ENCODE results near the gene ZNF438. TPM values are rescaled to one million over a fixed set of nuclear protein-coding genes. Genes with fewer than 3 reads are reported as not detected.

Gene ZNF438
- total and polyA plus RNA-seq, 2 of the 13 experiments (the other 11 are each of a cell fraction or from before 2014, with no cell fraction given), result 0.75 to 0.83 TPM

GRCh38 chr10:30804478-30805055, 227.1 kb downstream of the ZNF438 start:
- no peak for ATAC-seq

More at GRCh38 chr10:30804478-30805055, 227.1 kb downstream of the ZNF438 start:
- CTCF ChIA-PET (ENCODE audit: low intra/inter-chr PET ratio, low total read pairs), result no interaction called here
- no peak overlapping the region for H2AFZ ChIP-seq (ENCODE audit: low read length)
- no peak for FAIRE-seq
- POLR2A ChIA-PET, result no interaction called here
- DNase-seq (ENCODE audit: low spot score), result no peak
- H4K20me1 ChIP-seq (ENCODE audit: insufficient read depth, low read length), result no peaks in the 10 kb centered on the region
- BruUV-seq (replicated peaks), result no TSS peak
- H3K4me2 ChIP-seq (ENCODE audit: low read depth, low read length), result no peak overlapping the region
- 33% methylated on average over 7 of the region's 7 CpGs for WGBS (ENCODE audit: low lambda C conversion rate)
- no peaks in the 10 kb centered on the region for H3K36me3 ChIP-seq (replicated peaks in 1 of 2; ENCODE audit: control insufficient read depth in 1 of 2, insufficient read depth in 2 of 2, low read length in 2 of 2)
- H3K9me3 ChIP-seq (ENCODE audit: low read length), result no peaks in the 10 kb centered on the region
- no peaks in the 10 kb centered on the region for H3K79me2 ChIP-seq (ENCODE audit: insufficient read depth, low read length)
- TF ChIP-seq ZUFSP (CRISPR knock-in tag; IDR thresholded peaks at IDR 0.05; ENCODE audit: borderline replicate concordance), result no peak
- TF ChIP-seq MIXL1 (CRISPR knock-in tag; IDR thresholded peaks at IDR 0.05), result no peak
- TF ChIP-seq RBAK (CRISPR knock-in tag; IDR thresholded peaks at IDR 0.05), result no peak
- no peak for TF ChIP-seq JUND (CRISPR knock-in tag; IDR thresholded peaks at IDR 0.05)
- no peak for TF ChIP-seq RELA (CRISPR knock-in tag; IDR thresholded peaks at IDR 0.05)
- no peak for TF ChIP-seq CBX2 (IDR thresholded peaks at IDR 0.05; ENCODE audit: low read depth, low read length)
- TF ChIP-seq CBX2 (CRISPR knock-in tag; IDR thresholded peaks at IDR 0.05; ENCODE audit: low read depth), result no peak
- TF ChIP-seq U2AF1 (optimal IDR thresholded peaks at IDR 0.05; ENCODE audit: low read depth, low read length), result no peak
- TF ChIP-seq SIX1 (CRISPR knock-in tag; IDR thresholded peaks at IDR 0.05; ENCODE audit: borderline replicate concordance), result no peak
- no peak for TF ChIP-seq SMARCC2 (IDR thresholded peaks at IDR 0.05)
- H3K9ac ChIP-seq (ENCODE audit: insufficient read depth, low read depth, low read length), result no peak overlapping the region
- intact Hi-C loops (cut with micrococcal nuclease; ENCODE audit: unreplicated experiment) (loop anchor here (5.0 kb wide), 1 partner anchor 403 kb away; no protein-coding TSS in a partner anchor), in situ Hi-C loops (cut with HindIII; ENCODE audit: extremely low pct_ligation_motif_present, low pct_unique_long_range_greater_than_20kb) (no loop called here)
- H3K27me3 ChIP-seq (ENCODE audit: control insufficient read depth in 1 of 2, insufficient read depth in 2 of 2, low read length in 2 of 2), result peaks cover 5 to 17% of the 10 kb centered on the region in 2 experiments; a peak in 3 of 5 replicates
- H3K4me1 ChIP-seq (ENCODE audit: insufficient read depth, low read length), result no peaks in the 10 kb centered on the region
- H3K27ac ChIP-seq (ENCODE audit: extremely low read length, insufficient read depth, low read length), result no peak overlapping the region
- H3K4me3 ChIP-seq (replicated peaks in 1 of 3; ENCODE audit: insufficient read depth in 1 of 3, low read depth in 2 of 3, low read length in 3 of 3), result no peak overlapping the region

Measured in HepG2 (cell line).